HG02973 (cell line): ENCODE results near the gene CNPY3.

Source experiments
- ATAC-seq: cut with Tn5 transposase; IDR thresholded peaks from one replicate; pipeline ENCODE4 v1.9.1; 2021; ENCODE audit warnings: moderate library complexity; ENCODE audit not compliant: unreplicated experiment

Gene CNPY3

GRCh38 chr6:42978839-42979522 is 49.7 kb downstream of the CNPY3 start, which contains the start of gene PEX6:
Gene PEX6 (minus strand): TSS chr6:42979181. CDS start chr6:42979150, 31 bp downstream.
- peak; percentile 88 for ATAC-seq

DNA sequence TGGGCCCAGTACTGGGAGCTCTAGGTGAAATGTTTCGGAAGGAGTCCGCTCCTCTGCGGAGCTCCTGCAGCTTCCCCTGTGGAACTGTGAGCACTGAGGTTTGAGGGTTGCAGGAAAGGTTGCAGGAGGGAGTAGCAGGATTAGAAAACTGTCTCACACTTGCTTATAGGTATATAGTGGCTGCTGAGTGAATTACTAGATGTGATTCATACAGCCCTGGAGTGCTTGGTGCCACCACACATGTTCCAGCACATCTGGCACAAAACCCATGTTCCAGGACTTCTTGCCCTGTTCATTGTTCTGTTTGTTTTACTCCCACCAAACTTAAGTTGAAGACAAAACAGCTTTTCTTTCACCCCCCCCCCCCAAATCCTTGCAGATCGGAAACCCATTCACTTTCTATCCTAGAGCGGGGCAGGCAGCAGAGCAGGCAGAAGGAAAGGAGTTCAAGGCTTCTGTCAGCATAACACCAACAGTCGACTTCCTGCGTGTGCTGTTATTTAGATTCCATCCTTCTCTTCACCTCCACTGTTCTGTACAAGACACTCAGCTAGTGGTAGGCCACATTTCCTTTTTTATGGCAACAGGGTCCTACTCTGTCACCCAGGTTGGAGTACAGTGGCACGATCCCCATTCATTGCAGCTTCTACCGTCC is 50.4 kb downstream of the CNPY3 start:
- peak; percentile 8 for ATAC-seq

- ATAC-seq = no peak
These were observed 52.6 kb downstream of the CNPY3 start for GRCh38 chr6:42981836-42982235.

DNA sequence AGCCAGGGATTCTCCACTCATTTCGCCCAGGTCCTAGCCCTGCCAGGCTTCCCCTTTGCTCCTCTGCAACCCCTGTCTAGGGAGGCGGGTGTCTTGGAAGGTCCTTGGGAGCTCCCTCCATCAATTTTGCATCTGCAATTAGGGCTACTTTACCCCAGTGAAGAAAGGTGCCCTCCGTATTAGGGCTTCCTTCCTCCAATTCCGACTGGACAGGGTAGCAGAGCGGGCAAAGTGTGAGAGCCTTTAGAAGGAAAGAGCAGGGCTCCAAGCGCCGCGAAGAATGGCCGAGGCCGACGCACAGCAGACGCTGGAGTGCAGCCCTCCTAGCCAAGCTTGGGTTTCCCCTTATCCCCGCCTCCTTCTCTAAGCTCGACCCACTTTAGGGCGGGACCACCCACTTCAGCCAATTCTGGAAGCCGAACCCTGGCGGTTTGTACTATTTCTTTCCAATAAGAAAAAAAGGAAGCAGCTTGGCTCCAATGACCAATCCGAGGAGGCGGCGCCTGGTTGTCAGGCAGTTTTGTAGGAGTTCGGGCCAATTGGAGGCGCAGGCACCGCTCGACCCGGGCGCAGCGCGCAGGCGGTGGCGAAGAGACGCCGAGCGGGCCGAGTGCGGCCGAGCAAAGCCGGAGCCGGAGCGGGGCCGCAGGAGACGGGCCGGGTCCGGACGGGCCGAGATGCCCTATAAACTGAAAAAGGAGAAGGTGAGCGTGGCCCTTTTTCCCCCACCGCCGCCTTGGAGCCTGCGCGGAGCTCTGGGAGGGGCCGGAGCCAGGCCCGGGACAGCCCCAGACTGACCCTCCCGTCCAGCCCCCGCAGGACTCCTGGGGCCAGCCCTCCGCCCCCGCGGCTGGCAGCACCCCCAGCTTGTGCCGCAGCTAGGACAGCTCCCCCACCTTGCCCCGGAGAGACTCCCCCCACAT is 55.0 kb downstream of the CNPY3 start, which contains the start of gene PPP2R5D:
TSS of gene PPP2R5D (plus strand) at position 570 of the 923 bp plus-strand sequence. CDS start at position 678, 108 bp downstream.
- ATAC-seq = peak; percentile 89

DNA sequence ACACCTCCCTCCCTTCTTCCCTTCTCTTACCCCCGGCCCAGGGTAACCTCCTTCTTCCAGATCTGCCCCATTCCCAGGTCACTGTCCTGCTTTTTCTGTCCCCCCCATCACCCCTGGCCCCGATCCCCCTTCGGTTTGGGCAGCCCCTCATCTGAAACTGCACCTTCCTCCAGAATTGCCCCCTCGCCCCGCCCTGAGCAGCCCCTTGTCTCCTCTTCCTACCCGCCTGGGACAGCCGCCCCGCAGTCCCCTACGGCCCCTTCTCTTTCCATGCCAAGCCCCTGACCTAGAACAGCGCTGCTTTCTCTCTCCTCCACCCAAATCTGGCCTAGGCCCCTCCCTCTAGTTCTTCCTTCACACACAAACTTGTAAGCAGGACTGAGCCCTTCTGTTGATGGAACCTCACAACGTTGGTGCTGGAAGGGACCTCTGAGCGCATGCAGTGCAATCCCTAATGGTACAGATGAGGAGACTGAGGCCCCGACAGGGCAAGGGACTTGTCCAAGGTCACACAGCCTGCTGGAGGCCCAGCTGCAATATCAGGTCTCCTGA is 55.7 kb downstream of the CNPY3 start:
- ATAC-seq = no peak

DNA sequence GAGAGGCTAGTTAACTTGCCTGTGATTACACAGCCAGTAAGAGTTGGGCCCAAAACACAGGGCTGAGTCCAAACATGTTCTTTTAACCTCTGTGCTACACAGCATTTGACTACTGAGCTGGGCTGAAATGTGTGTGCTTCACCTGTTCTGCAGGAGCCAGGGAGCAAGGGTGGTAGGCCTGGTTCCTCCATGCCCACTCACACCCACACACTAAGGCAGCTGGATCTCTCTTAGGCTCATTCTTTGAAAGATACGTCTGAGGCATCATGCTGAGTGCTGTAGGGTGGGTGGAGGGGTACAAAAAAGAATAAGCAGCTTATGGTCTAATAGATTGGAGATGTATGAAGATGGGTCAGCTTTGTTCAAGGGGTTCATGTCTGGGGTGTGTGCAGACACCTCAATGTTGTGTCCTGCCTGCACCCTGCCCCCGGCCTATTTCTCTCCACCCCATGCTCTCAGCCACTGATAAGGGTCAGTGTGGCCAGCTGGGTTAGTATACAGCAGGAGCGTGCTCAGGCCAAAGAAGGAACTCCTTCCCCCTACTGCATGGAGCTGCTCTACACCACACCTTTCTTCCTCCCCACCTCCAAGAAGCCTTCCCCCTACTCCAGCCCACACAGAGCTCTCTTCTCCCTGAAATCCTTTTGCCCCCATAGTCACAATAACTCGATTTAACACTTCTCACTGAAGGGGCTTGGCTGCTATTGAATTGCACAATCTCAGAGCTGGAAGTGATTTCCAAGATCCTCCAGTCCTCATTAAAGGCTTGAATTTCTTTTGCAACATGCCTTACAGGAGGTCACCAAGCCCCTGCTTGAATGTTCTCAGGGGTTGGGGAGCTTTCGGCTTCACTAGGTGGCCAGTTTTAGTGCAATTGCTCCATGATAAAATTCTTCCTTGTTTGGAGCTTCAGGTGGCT is 58.5 kb downstream of the CNPY3 start:
- ATAC-seq = no peak

DNA sequence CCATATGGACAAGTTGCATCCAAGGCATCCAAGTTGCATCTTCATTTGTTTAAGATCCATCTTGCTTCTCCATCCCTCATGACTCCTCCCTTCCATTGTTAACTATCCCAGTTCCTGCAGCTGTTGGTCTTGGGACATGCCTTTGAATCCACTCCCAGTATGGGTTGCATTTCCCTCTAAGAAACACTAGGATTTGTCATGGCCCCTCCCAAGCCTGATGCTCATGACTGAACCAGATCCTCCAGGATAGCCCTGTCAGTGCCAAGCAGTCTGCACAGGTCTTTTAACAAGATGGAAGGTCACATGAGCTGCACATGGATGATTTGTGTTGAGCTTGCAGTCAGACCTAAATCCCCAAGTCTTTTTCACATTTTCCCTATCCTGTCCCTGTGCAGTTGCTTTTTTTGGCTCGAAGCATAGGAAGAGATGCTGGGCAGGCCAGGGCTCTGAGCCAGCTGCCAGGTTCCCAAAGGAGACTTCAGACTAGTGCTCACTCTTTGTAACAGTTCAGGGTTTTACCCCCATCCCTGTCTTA is 59.3 kb downstream of the CNPY3 start:
- ATAC-seq = no peak
